GM12874 (cell line): ENCODE results near the gene SOS1.

Experiments used
- TF ChIP-seq, protein P1 (sequence below): IDR thresholded peaks from 2 replicates; pipeline ENCODE4 v1.5.1; 2011; ENCODE audit warnings: low read depth, mild to moderate bottlenecking, control low read depth, low read length, moderate library complexity; ENCODE audit not compliant: insufficient read depth

SOS1 gene

DNA sequence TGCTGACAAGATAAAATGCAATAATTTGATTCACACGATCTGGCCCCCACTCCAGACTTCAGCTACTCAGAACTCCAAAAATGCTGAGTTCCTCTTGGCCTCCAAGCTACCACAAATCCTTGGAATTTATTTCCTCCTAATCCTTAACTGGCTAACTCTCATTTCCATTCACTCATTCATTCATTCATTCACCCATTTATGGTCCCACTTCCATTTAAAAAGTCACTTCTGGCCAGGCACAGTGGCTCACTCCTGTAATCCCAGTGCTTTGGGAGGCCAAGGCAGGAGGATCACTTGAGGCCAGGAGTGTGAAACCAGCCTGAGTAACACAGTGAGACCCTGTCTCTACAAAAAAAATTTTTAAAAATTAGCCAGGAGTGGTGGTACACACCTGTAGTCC lies 12.5 kb downstream of the SOS1 start:
- TF ChIP-seq, protein P1, sequence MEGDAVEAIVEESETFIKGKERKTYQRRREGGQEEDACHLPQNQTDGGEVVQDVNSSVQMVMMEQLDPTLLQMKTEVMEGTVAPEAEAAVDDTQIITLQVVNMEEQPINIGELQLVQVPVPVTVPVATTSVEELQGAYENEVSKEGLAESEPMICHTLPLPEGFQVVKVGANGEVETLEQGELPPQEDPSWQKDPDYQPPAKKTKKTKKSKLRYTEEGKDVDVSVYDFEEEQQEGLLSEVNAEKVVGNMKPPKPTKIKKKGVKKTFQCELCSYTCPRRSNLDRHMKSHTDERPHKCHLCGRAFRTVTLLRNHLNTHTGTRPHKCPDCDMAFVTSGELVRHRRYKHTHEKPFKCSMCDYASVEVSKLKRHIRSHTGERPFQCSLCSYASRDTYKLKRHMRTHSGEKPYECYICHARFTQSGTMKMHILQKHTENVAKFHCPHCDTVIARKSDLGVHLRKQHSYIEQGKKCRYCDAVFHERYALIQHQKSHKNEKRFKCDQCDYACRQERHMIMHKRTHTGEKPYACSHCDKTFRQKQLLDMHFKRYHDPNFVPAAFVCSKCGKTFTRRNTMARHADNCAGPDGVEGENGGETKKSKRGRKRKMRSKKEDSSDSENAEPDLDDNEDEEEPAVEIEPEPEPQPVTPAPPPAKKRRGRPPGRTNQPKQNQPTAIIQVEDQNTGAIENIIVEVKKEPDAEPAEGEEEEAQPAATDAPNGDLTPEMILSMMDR, result no peak

DNA sequence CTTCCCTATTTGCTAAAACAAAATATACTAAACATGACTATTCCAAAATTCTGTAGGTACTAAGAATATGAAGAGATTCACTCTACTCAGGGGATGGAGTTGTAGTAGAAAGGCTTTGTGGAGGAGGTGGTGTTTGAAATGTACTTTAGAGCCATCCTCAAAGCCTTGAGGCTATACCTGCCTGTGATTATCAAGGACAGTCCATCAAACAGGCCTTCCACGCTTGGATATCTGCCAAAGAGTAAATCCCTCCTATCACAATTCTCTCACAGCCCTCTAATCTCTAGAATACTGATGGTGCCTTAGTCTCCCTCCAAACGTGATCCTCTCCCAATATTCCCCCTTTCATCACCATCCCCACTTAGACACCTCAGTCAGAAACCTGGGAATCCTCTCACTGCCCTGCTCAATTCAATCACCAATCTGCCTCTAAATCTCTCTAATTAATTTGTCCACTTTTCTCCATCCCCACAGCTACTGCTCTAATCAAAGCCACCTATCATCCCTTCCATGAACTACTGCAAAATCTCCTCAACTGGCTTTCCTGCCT lies 13.1 kb downstream of the SOS1 start:
- TF ChIP-seq, protein P1, result no peak

DNA sequence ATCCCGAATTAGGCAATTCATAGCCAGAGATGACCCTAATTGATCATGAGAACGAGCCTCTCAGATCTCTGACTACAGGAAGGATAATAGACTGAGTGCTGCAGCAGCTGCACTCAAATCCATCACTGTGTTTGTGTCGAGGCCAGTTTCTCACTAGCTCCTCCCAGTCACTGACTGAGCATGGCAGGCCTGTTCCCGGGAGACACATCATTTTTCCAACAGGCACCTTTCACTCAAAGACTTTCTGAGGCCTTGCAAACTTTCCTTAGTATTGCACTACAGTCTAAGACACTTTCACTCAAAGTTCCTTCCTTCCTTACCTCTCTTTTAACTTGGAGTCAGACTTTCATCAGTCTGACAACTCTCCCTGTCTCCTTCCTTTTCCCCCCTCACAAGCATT lies 13.7 kb downstream of the SOS1 start:
- TF ChIP-seq, protein P1, result no peak

DNA sequence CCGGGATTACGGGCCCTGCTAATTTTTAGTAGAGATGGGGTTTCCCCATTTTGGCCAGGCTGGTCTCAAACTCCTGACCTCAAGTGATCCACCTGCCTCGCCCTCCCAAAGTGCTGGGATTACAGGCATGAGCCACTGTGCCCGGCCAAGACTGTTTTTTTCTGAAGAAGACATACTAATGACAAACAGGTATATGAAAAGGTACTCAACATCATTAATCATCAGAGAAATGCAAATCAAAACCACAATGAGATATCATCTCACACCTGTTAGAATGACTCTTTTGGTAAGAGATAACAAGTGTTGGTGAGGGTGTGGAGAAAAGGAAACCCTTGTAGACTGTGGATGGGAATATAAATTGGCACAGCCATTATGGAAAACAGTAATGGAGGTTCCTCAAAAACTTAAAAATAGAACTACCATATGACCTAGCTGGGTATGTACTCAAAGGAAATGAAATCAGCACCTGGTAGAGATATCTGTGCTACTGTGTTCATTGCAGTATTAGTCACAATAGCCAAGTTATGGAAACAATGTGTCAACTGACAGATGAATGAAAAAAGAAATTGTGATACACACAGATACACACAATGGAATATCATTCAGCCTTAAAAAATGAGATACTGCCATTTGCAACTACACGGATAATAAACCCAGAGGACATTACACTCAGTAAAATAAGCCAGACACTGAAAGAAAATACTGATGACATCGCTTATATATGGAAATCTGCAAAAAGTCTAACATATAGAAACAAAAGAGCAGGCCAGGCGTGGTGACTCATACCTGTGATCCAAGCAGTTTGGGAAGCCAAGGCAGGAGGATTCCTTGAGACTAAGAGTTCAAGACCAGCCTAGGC lies 20.8 kb downstream of the SOS1 start:
- TF ChIP-seq, protein P1, result no peak

DNA sequence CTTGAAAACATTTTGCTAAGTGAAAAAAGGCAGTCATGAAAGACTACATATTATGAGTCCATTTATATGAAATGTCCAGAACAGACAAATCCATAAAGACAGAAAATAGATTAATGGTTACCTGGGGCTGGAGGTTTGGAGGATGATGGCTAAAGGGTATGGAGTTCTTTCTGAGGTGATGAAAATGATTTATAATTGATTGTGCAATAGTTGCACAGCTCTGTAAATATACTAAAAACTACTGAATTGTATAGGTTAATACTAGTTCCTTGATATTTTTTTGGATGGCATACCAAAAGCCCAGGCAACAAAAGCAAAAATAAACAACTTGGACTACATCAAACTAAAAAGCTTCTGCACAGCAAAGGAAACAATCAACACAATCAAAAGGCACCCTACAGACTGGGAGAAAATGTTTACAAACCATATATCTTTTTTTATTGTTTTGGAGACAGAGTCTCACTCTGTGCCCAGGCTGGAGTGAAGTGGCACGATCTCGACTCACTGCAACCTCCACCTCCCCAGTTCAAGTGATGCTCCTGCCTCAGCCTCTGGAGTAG lies 21.5 kb downstream of the SOS1 start:
- TF ChIP-seq, protein P1, result no peak

DNA sequence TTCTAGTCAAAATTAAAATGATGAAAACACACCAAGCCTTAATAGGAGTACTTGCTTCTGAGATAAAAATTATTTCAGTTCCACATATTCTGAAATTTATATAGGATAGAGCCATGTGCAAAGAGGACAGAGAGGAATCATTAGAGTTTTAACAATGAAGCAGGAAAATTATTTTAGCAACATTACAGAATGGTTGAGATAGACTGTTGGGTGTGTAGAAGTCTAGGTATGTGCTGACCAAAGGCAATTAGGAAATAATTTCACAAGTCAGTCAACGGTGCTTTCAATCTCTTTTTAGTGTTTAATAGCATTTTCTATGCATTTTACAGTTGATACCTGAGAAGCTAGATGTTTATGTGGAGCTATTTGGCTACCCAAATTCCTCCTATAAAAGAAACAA lies 25.2 kb downstream of the SOS1 start:
- TF ChIP-seq, protein P1, result no peak

DNA sequence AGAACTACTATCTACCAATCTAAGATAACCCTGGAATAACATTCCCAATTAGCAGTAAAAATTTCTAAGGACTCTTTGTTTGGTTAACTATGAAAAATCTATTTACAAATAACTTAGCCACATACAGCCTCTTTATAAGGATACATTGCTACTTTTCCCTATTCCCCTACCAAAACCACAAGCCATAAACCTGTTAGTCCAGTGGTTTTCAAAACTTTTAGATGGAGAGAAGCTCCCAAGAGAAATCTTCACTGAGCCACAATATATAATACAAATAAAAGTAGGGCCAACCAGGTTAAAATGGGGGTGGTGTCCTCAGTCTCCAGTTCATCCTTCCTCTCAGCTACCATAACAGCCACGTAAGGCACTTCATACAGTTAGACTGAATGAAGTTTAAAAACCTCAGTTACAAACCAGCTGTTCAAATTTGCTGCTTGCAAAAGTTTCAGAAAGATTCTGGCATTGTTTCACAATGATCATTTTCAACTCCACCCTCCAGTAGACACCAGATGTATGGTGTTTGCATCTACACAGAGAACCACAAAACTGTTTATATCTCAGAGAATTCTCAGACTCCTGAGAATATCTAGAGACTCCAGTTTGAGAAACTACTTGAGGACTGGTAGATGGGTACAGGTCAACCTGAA lies 26.0 kb downstream of the SOS1 start:
- TF ChIP-seq, protein P1, result no peak
